ENCODE data around the gene LRSAM1.
A peak's percentile ranks its signal among the peaks of the same experiment; 100 is the strongest.

Gene LRSAM1

DNA sequence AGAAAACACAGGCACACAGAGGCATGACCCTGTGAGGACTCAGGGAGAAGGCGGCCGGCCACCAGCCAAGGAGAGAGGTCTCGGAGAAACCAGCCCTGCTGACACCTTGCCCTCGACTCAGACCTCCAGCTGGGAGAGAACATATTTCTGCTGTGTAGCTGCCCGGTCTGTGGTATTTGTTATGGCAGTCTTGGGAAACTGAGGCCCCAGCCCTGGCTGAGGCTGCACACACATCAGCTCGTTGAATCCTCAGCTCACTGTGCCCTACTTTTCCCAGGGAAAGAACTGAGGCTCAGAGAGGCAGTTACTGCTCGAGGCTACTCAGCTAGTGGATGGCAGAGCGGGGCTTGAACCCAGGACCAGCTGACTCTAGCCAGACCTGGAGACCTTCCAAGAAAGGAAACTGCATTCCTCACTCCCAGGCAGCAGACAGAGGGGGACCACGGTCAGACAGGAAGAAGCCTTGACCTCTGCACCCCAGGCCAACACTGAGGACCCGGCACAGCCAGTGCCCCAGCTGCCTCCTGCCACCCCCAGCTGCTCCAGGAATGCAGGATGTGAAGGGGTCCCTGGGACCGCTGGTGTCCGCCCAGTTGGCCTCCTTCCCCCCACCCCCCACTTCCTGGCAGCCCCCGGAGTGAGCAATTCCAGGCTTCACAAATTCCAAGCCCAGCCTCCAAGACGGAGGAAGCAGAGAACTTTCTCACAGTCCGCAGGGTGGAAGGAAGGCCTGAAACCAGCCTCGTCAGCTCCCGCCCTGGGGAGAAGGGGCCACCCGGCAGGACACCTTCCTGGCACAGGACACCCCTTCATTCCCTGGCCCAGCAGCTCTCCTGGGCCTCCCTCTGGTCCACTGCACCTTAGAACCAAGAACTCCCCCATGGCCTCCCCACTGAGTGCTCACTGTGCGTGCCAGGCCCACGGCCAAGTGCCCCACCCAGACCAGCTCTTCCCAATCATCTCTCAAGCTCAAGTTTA is 69.9 kb downstream of the LRSAM1 start:
- Histone ChIP-seq H3K4me3 (ENCODE audit: low read depth in 1 of 2, low read length in 1 of 2) (no peak overlapping the region), H3K4me1 (ENCODE audit: control insufficient read depth in 1 of 2, insufficient read depth in 1 of 2, low read depth in 1 of 2, low read length in 1 of 2) (peaks cover 0 to 3% of the 10 kb centered on the region in 2 experiments), H3K27ac (no peak overlapping the region), H3K27me3 (peaks cover 17% of the 10 kb centered on the region), H3K36me3 (no peaks in the 10 kb centered on the region), H3K9me3 (peaks cover 22% of the 10 kb centered on the region)
- TF ChIP-seq, protein P1, sequence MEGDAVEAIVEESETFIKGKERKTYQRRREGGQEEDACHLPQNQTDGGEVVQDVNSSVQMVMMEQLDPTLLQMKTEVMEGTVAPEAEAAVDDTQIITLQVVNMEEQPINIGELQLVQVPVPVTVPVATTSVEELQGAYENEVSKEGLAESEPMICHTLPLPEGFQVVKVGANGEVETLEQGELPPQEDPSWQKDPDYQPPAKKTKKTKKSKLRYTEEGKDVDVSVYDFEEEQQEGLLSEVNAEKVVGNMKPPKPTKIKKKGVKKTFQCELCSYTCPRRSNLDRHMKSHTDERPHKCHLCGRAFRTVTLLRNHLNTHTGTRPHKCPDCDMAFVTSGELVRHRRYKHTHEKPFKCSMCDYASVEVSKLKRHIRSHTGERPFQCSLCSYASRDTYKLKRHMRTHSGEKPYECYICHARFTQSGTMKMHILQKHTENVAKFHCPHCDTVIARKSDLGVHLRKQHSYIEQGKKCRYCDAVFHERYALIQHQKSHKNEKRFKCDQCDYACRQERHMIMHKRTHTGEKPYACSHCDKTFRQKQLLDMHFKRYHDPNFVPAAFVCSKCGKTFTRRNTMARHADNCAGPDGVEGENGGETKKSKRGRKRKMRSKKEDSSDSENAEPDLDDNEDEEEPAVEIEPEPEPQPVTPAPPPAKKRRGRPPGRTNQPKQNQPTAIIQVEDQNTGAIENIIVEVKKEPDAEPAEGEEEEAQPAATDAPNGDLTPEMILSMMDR (IDR thresholded peaks at IDR 0.05): no peak

DNA sequence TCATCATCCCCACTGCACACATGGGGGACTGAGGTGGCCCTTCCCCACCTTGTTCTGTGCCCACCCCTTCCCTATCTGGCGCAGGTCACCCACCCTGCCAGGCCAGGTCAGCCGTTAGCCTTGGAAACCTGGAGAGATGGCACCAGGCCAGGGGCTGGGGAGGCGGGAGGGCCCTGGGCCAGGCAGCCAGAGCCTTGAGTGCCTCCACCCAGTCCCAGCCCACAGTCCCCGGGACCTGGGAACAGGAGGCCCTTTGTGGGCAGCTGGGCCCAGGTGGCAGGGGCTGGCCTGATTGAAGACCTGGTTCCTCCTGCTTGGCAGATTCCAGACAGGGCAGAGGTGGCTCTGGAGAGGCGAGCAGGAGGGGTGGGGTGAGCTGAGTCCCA is 70.6 kb downstream of the LRSAM1 start:
- Histone ChIP-seq H3K36me3 (no peaks in the 10 kb centered on the region), H3K4me3 (ENCODE audit: low read depth in 1 of 2, low read length in 1 of 2) (no peak overlapping the region)

DNA sequence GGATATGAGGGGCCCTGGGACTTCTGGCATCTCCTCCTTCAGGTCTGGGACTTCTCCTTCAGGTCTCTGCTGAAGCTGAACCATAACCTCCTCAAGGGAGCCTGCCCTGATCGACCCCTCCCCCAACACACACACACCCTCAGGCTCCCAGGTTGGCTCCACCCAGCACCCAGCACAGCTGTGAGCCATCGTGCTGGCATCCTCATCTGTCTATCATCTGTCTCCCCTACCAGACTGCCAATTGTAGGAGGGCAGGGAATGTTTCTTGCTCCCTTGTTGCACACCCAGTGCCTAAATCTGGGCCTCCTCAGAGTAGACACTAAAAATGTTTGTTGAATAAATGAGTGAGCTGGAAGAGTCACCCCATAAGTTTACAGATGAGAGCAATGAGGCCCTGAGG is 71.4 kb downstream of the LRSAM1 start:
- Histone ChIP-seq H3K9me3 (peaks cover 22% of the 10 kb centered on the region), H3K36me3 (no peaks in the 10 kb centered on the region), H3K27me3 (peaks cover 17% of the 10 kb centered on the region), H3K4me1 (ENCODE audit: control insufficient read depth in 1 of 2, insufficient read depth in 1 of 2, low read depth in 1 of 2, low read length in 1 of 2) (peaks cover 0 to 3% of the 10 kb centered on the region in 2 experiments), H3K4me3 (ENCODE audit: low read depth in 1 of 2, low read length in 1 of 2) (no peak overlapping the region), H3K27ac (no peak overlapping the region)
- TF ChIP-seq, protein P1 (IDR thresholded peaks at IDR 0.05): no peak

More for the DNA sequence above, 70.6 kb downstream of the LRSAM1 start:
- Histone ChIP-seq H3K27ac (no peak overlapping the region), H3K9me3 (peaks cover 22% of the 10 kb centered on the region), H3K27me3 (peaks cover 17% of the 10 kb centered on the region), H3K4me1 (ENCODE audit: control insufficient read depth in 1 of 2, insufficient read depth in 1 of 2, low read depth in 1 of 2, low read length in 1 of 2) (peaks cover 0 to 3% of the 10 kb centered on the region in 2 experiments)
- TF ChIP-seq, protein P1 (IDR thresholded peaks at IDR 0.05): no peak

DNA sequence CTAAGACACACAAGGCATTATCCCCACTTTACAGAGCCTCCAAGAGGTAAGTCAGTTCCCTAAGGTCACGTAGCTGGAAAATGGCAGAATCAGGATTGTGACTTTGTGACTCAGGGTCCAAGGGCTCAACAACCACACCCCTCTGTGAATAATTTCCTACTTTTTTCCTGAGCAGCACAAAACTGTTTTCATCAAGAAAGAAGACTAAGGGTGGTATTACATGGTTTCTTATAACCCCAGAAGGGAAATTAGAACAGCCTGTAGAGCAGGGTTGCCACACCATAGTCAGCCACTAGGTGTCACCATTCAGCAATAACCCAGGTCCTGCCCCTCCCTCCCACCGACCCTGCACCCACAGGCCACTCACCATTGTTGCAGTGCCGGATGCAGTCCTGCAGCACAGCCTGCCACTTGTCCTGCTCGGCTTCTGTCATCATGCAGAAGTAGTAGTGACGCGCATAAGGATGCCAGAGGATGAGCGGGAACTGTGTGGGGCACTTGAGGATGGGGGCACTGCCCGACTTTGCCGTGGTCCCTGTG is 72.1 kb downstream of the LRSAM1 start:
- TF ChIP-seq, protein P1 (IDR thresholded peaks at IDR 0.05): peak; percentile 46
- Histone ChIP-seq H3K27ac (no peak overlapping the region), H3K4me3 (ENCODE audit: low read depth in 1 of 2, low read length in 1 of 2) (no peak overlapping the region), H3K27me3 (peaks cover 15% of the 10 kb centered on the region), H3K4me1 (ENCODE audit: control insufficient read depth in 1 of 2, insufficient read depth in 1 of 2, low read depth in 1 of 2, low read length in 1 of 2) (peaks cover 0 to 3% of the 10 kb centered on the region in 2 experiments), H3K9me3 (peaks cover 22% of the 10 kb centered on the region), H3K36me3 (no peaks in the 10 kb centered on the region)

DNA sequence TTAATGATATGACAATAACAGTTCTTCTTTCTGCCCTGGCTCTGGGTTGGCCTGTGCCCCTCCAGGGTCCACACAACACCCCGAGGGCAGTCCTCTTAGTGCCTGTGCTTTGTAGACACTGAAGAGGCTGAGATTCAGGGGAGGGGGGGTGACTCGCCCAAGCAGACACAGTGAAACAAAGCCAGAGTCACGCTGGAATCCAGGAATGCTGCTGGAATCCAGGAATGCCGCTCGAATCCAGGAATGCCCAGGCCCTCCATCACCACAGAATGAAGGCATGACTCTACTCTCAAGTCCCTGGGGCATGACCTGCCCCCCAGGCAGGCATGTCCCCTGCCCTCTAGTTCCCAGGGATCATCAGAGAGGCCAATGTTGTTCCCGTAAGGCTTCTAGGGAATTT is 73.1 kb downstream of the LRSAM1 start:
- H3K27ac ChIP-seq: no peak overlapping the region
- TF ChIP-seq, protein P1 (IDR thresholded peaks at IDR 0.05): no peak
- H3K4me1 ChIP-seq (ENCODE audit: control insufficient read depth in 1 of 2, insufficient read depth in 1 of 2, low read depth in 1 of 2, low read length in 1 of 2): peaks cover 0 to under 1% of the 10 kb centered on the region in 2 experiments
- H3K9me3 ChIP-seq: peaks cover 22% of the 10 kb centered on the region
- no peaks in the 10 kb centered on the region for H3K36me3 ChIP-seq
- H3K27me3 ChIP-seq: peaks cover 6% of the 10 kb centered on the region
- H3K4me3 ChIP-seq (ENCODE audit: low read depth in 1 of 2, low read length in 1 of 2): no peak overlapping the region

Data from neutrophil (primary cell).